ENCODE measurements around the gene COL4A6.
A peak's percentile ranks its signal among the peaks of the same experiment; 100 is the strongest.
"Not testable (repeated sequence)": the region's sequence is repeated elsewhere in the genome, so short reads cannot be mapped to it uniquely, and the experiment has no call there.

The COL4A6 gene

GRCh38 chrX:108438110-108438623 is at the start of gene COL4A6:
Gene COL4A6 (minus strand): TSS chrX:108438422. CDS start chrX:108438196, 226 bp downstream.
- Mint-ChIP-seq H3K36me3 (no peaks in the 10 kb centered on the region), H3K4me1 (peaks cover 7% of the 10 kb centered on the region), H3K27ac (no peak within 1 kb of the TSS), H3K9me3 (no peaks in the 10 kb centered on the region), H3K27me3 (peaks cover 15% of the 10 kb centered on the region), H3K4me3 (no peak within 1 kb of the TSS)
- no peak for ATAC-seq

GRCh38 chrX:108485960-108486359 is 47.7 kb upstream of the COL4A6 start:
- H3K27me3 Mint-ChIP-seq: no peaks in the 10 kb centered on the region
- no peak overlapping the region for H3K27ac Mint-ChIP-seq
- no peak for ATAC-seq
- H3K9me3 Mint-ChIP-seq: no peaks in the 10 kb centered on the region
- no peaks in the 10 kb centered on the region for H3K4me1 Mint-ChIP-seq
- H3K36me3 Mint-ChIP-seq: no peaks in the 10 kb centered on the region
- no peak overlapping the region for H3K4me3 Mint-ChIP-seq

GRCh38 chrX:108484251-108484650 is 46.0 kb upstream of the COL4A6 start:
- Mint-ChIP-seq H3K4me3 (no peak overlapping the region), H3K9me3 (no peaks in the 10 kb centered on the region), H3K36me3 (no peaks in the 10 kb centered on the region), H3K27me3 (no peaks in the 10 kb centered on the region), H3K27ac (no peak overlapping the region), H3K4me1 (no peaks in the 10 kb centered on the region)
- ATAC-seq: no peak

GRCh38 chrX:108481528-108481927 is 43.3 kb upstream of the COL4A6 start:
- ATAC-seq, H3K36me3 Mint-ChIP-seq: not testable (repeated sequence)

GRCh38 chrX:108473979-108474378 is 35.8 kb upstream of the COL4A6 start:
- no peak for ATAC-seq
- H3K4me1 Mint-ChIP-seq: no peaks in the 10 kb centered on the region
- H3K36me3 Mint-ChIP-seq: no peaks in the 10 kb centered on the region
- H3K27ac Mint-ChIP-seq: no peak overlapping the region
- H3K27me3 Mint-ChIP-seq: no peaks in the 10 kb centered on the region
- H3K4me3 Mint-ChIP-seq: no peak overlapping the region
- no peaks in the 10 kb centered on the region for H3K9me3 Mint-ChIP-seq

More at GRCh38 chrX:108481528-108481927, 43.3 kb upstream of the COL4A6 start:
- H3K27ac Mint-ChIP-seq, H3K4me1 Mint-ChIP-seq, H3K9me3 Mint-ChIP-seq, H3K27me3 Mint-ChIP-seq, H3K4me3 Mint-ChIP-seq: not testable (repeated sequence)

GRCh38 chrX:108468486-108468885 is 30.3 kb upstream of the COL4A6 start:
- no peaks in the 10 kb centered on the region for H3K36me3 Mint-ChIP-seq
- no peaks in the 10 kb centered on the region for H3K9me3 Mint-ChIP-seq
- no peaks in the 10 kb centered on the region for H3K4me1 Mint-ChIP-seq
- no peaks in the 10 kb centered on the region for H3K27me3 Mint-ChIP-seq
- H3K4me3 Mint-ChIP-seq: no peak overlapping the region
- no peak for ATAC-seq
- no peak overlapping the region for H3K27ac Mint-ChIP-seq

- Mint-ChIP-seq H3K27me3 (no peaks in the 10 kb centered on the region), H3K36me3 (no peaks in the 10 kb centered on the region), H3K4me3 (no peak overlapping the region), H3K27ac (no peak overlapping the region), H3K4me1 (no peaks in the 10 kb centered on the region), H3K9me3 (no peaks in the 10 kb centered on the region)
- no peak for ATAC-seq
Observed at GRCh38 chrX:108464604-108465003, 26.4 kb upstream of the COL4A6 start.

GRCh38 chrX:108456971-108457477 is 18.8 kb upstream of the COL4A6 start:
- no peak for ATAC-seq
- no peaks in the 10 kb centered on the region for H3K36me3 Mint-ChIP-seq
- H3K4me1 Mint-ChIP-seq: no peaks in the 10 kb centered on the region
- H3K4me3 Mint-ChIP-seq: no peak overlapping the region
- no peaks in the 10 kb centered on the region for H3K27me3 Mint-ChIP-seq
- H3K9me3 Mint-ChIP-seq: peaks cover 2% of the 10 kb centered on the region
- H3K27ac Mint-ChIP-seq: no peak overlapping the region

- no peak overlapping the region for H3K27ac Mint-ChIP-seq
- no peak overlapping the region for H3K4me3 Mint-ChIP-seq
- H3K27me3 Mint-ChIP-seq: no peaks in the 10 kb centered on the region
- no peak for ATAC-seq
- H3K4me1 Mint-ChIP-seq: no peaks in the 10 kb centered on the region
- peaks cover 2% of the 10 kb centered on the region for H3K9me3 Mint-ChIP-seq
- no peaks in the 10 kb centered on the region for H3K36me3 Mint-ChIP-seq
Observed at GRCh38 chrX:108453841-108454240, 15.6 kb upstream of the COL4A6 start.

GRCh38 chrX:108447303-108447702 is 9.1 kb upstream of the COL4A6 start:
- no peak overlapping the region for H3K27ac Mint-ChIP-seq
- no peaks in the 10 kb centered on the region for H3K4me1 Mint-ChIP-seq
- no peak overlapping the region for H3K4me3 Mint-ChIP-seq
- H3K36me3 Mint-ChIP-seq: no peaks in the 10 kb centered on the region
- ATAC-seq: no peak
- no peaks in the 10 kb centered on the region for H3K27me3 Mint-ChIP-seq
- no peaks in the 10 kb centered on the region for H3K9me3 Mint-ChIP-seq

- H3K27ac Mint-ChIP-seq: no peak overlapping the region
- no peaks in the 10 kb centered on the region for H3K36me3 Mint-ChIP-seq
- no peaks in the 10 kb centered on the region for H3K9me3 Mint-ChIP-seq
- no peak for ATAC-seq
- H3K27me3 Mint-ChIP-seq: peaks cover 15% of the 10 kb centered on the region
- H3K4me3 Mint-ChIP-seq: no peak overlapping the region
- peaks cover 7% of the 10 kb centered on the region for H3K4me1 Mint-ChIP-seq
Observed at GRCh38 chrX:108442901-108443464, 4.8 kb upstream of the COL4A6 start.

GRCh38 chrX:108439961-108440696 is 1.9 kb upstream of the COL4A6 start:
- Mint-ChIP-seq H3K27ac (no peak overlapping the region), H3K4me3 (peak overlapping the region; percentile 60), H3K36me3 (no peaks in the 10 kb centered on the region), H3K4me1 (peaks cover 7% of the 10 kb centered on the region), H3K9me3 (no peaks in the 10 kb centered on the region), H3K27me3 (peaks cover 15% of the 10 kb centered on the region)
- ATAC-seq: no peak

GRCh38 chrX:108439426-108439942 is 1.3 kb upstream of the COL4A6 start, which contains the start of gene COL4A5:
Gene COL4A5 (plus strand): TSS chrX:108439838. CDS start chrX:108440126, 288 bp downstream.
- no peaks in the 10 kb centered on the region for H3K36me3 Mint-ChIP-seq
- ATAC-seq: no peak
- H3K9me3 Mint-ChIP-seq: no peaks in the 10 kb centered on the region
- peaks cover 7% of the 10 kb centered on the region for H3K4me1 Mint-ChIP-seq
- H3K27ac Mint-ChIP-seq: no peak within 1 kb of the TSS
- H3K4me3 Mint-ChIP-seq: peak within 1 kb of the TSS; percentile 60
- H3K27me3 Mint-ChIP-seq: peaks cover 15% of the 10 kb centered on the region

- Mint-ChIP-seq H3K27ac (no peak overlapping the region), H3K4me1 (peaks cover 7% of the 10 kb centered on the region), H3K27me3 (peaks cover 15% of the 10 kb centered on the region), H3K4me3 (no peak overlapping the region), H3K36me3 (no peaks in the 10 kb centered on the region), H3K9me3 (no peaks in the 10 kb centered on the region)
- ATAC-seq: no peak
Observed at GRCh38 chrX:108437349-108438109, 693 bp downstream of the COL4A6 start.

GRCh38 chrX:108435261-108435660 is 3.0 kb downstream of the COL4A6 start:
- Mint-ChIP-seq H3K4me1 (peaks cover 2% of the 10 kb centered on the region), H3K27ac (no peak overlapping the region), H3K4me3 (no peak overlapping the region), H3K36me3 (no peaks in the 10 kb centered on the region), H3K9me3 (no peaks in the 10 kb centered on the region), H3K27me3 (peaks cover 9% of the 10 kb centered on the region)
- ATAC-seq: no peak
